ENCODE measurements around the gene METAP2. TPM values are rescaled to one million over a fixed set of nuclear protein-coding genes. Genes with fewer than 3 reads are reported as not detected.
A peak's percentile ranks its signal among the peaks of the same experiment; 100 is the strongest.

METAP2 gene
- polyA plus RNA-seq, 1 donor (not counting 4 experiments of a cell fraction or from before 2014, with no cell fraction given), result 103 TPM

- H3K9me1 ChIP-seq (ENCODE audit: control insufficient read depth, extremely low read depth, insufficient read depth, low read length), result no peaks in the 10 kb centered on the region
- H2AFZ ChIP-seq (ENCODE audit: control insufficient read depth, low read length), result no peak overlapping the region
- H3K4me1 ChIP-seq (ENCODE audit: control insufficient read depth, extremely low read depth, insufficient read depth, low read length), result peaks cover 4% of the 10 kb centered on the region
- H3K36me3 ChIP-seq (ENCODE audit: control insufficient read depth in 2 of 2, extremely low read depth in 1 of 2, insufficient read depth in 2 of 2, low read length in 2 of 2), result no peaks in the 10 kb centered on the region
- no peaks in the 10 kb centered on the region for H4K20me1 ChIP-seq (ENCODE audit: control insufficient read depth, extremely low read depth, insufficient read depth, low read length)
- no peak for DNase-seq (ENCODE audit: low read depth, low spot score)
- H3K79me2 ChIP-seq (ENCODE audit: control insufficient read depth, insufficient read depth, low read length), result no peaks in the 10 kb centered on the region
- no peaks in the 10 kb centered on the region for H3K27me3 ChIP-seq (ENCODE audit: control insufficient read depth, extremely low read depth, insufficient read depth, low read length)
- H3K4me3 ChIP-seq (ENCODE audit: control insufficient read depth in 2 of 3, extremely low read depth in 1 of 3, insufficient read depth in 2 of 3, low read depth in 1 of 3, low read length in 3 of 3), result no peak overlapping the region
- TF ChIP-seq EZH2 (IDR thresholded peaks at IDR 0.05; ENCODE audit: low read length), result no peak
- H3K4me2 ChIP-seq (ENCODE audit: control insufficient read depth, extremely low read depth, insufficient read depth, low read depth, low read length), result no peak overlapping the region
- H3K9me3 ChIP-seq (ENCODE audit: control insufficient read depth, low read depth, low read length), result no peaks in the 10 kb centered on the region
- H3K9ac ChIP-seq (ENCODE audit: control insufficient read depth, extremely low read depth, insufficient read depth, low read length), result no peak overlapping the region
- no peak for FAIRE-seq
- no peak overlapping the region for H3K27ac ChIP-seq (ENCODE audit: control insufficient read depth, insufficient read depth, low read length)
- dilution Hi-C loops (cut with MboI; ENCODE audit: extremely low pct_ligation_motif_present, low sequenced_read_pairs), result no loop called here
Measured at GRCh38 chr12:95529693-95530225, 55.8 kb downstream of the METAP2 start.

DNA sequence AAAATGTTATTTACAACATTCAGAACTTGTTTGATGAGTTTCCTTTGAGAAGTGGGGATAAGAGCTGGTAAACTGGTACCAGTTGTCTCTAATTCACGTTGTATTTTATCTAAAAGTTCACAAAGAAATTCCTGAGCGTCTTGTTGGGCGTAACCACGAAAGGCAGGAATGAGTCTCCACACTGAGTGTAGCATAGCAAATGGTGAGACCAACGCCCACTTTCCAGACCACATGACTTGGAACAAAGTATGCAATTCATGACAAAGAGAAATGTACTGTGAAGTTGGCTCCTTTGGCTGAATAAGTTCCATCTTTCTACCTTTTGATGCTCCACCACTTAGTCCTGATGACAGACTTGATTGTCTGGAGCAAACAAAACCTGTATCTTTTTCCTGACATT, 58.9 kb downstream of the METAP2 start:
- FAIRE-seq (peak; percentile 84), DNase-seq (ENCODE audit: low read depth, low spot score) (peak; percentile 15)
- Histone ChIP-seq H3K4me3 (ENCODE audit: control insufficient read depth in 2 of 3, extremely low read depth in 1 of 3, insufficient read depth in 2 of 3, low read depth in 1 of 3, low read length in 3 of 3) (no peak overlapping the region), H3K27ac (ENCODE audit: control insufficient read depth, insufficient read depth, low read length) (no peak overlapping the region), H3K79me2 (ENCODE audit: control insufficient read depth, insufficient read depth, low read length) (no peaks in the 10 kb centered on the region), H3K27me3 (ENCODE audit: control insufficient read depth, extremely low read depth, insufficient read depth, low read length) (no peaks in the 10 kb centered on the region), H2AFZ (ENCODE audit: control insufficient read depth, low read length) (peak overlapping the region; percentile 11), H4K20me1 (ENCODE audit: control insufficient read depth, extremely low read depth, insufficient read depth, low read length) (no peaks in the 10 kb centered on the region), H3K4me1 (ENCODE audit: control insufficient read depth, extremely low read depth, insufficient read depth, low read length) (peaks cover 4% of the 10 kb centered on the region), H3K9me3 (ENCODE audit: control insufficient read depth, low read depth, low read length) (no peaks in the 10 kb centered on the region), H3K4me2 (ENCODE audit: control insufficient read depth, extremely low read depth, insufficient read depth, low read depth, low read length) (peak overlapping the region; percentile 4), H3K9ac (ENCODE audit: control insufficient read depth, extremely low read depth, insufficient read depth, low read length) (no peak overlapping the region), H3K9me1 (ENCODE audit: control insufficient read depth, extremely low read depth, insufficient read depth, low read length) (no peaks in the 10 kb centered on the region), H3K36me3 (ENCODE audit: control insufficient read depth in 2 of 2, extremely low read depth in 1 of 2, insufficient read depth in 2 of 2, low read length in 2 of 2) (no peaks in the 10 kb centered on the region)
- no peak for TF ChIP-seq EZH2 (IDR thresholded peaks at IDR 0.05; ENCODE audit: low read length)
- TF ChIP-seq, protein P1, sequence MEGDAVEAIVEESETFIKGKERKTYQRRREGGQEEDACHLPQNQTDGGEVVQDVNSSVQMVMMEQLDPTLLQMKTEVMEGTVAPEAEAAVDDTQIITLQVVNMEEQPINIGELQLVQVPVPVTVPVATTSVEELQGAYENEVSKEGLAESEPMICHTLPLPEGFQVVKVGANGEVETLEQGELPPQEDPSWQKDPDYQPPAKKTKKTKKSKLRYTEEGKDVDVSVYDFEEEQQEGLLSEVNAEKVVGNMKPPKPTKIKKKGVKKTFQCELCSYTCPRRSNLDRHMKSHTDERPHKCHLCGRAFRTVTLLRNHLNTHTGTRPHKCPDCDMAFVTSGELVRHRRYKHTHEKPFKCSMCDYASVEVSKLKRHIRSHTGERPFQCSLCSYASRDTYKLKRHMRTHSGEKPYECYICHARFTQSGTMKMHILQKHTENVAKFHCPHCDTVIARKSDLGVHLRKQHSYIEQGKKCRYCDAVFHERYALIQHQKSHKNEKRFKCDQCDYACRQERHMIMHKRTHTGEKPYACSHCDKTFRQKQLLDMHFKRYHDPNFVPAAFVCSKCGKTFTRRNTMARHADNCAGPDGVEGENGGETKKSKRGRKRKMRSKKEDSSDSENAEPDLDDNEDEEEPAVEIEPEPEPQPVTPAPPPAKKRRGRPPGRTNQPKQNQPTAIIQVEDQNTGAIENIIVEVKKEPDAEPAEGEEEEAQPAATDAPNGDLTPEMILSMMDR (optimal IDR thresholded peaks at IDR 0.05 in 1 of 3, IDR thresholded peaks at IDR 0.05 in 1 of 3, conservative IDR thresholded peaks at IDR 0.05 in 1 of 3; ENCODE audit: extremely low read depth in 1 of 3, insufficient read depth in 2 of 3, low read length in 3 of 3), result no peak
- dilution Hi-C loops (cut with MboI; ENCODE audit: extremely low pct_ligation_motif_present, low sequenced_read_pairs), result no loop called here

DNA sequence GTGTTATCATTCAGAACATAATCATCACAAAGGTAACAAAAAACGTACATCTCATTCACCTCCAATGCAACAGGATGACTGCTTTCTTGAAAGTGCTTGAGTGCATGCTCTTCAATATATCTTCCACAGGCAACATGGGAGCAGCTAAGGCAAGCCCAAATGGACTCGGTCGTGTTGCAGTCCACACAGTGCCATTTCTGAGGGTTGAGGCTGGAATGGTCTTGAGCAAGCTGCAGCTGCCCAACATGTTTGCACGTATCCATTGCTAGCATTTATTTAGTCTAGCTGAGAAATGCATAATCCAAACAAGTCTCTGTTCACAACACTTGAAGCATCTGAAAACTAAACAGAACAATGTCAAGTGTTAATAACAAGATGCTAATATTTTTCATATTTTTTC, 60.0 kb downstream of the METAP2 start:
- dilution Hi-C loops (cut with MboI; ENCODE audit: extremely low pct_ligation_motif_present, low sequenced_read_pairs), result no loop called here
- Histone ChIP-seq H3K79me2 (ENCODE audit: control insufficient read depth, insufficient read depth, low read length) (no peaks in the 10 kb centered on the region), H3K27me3 (ENCODE audit: control insufficient read depth, extremely low read depth, insufficient read depth, low read length) (no peaks in the 10 kb centered on the region), H4K20me1 (ENCODE audit: control insufficient read depth, extremely low read depth, insufficient read depth, low read length) (no peaks in the 10 kb centered on the region), H3K4me3 (ENCODE audit: control insufficient read depth in 2 of 3, extremely low read depth in 1 of 3, insufficient read depth in 2 of 3, low read depth in 1 of 3, low read length in 3 of 3) (no peak overlapping the region), H3K9me3 (ENCODE audit: control insufficient read depth, low read depth, low read length) (no peaks in the 10 kb centered on the region), H3K9ac (ENCODE audit: control insufficient read depth, extremely low read depth, insufficient read depth, low read length) (no peak overlapping the region), H2AFZ (ENCODE audit: control insufficient read depth, low read length) (no peak overlapping the region), H3K9me1 (ENCODE audit: control insufficient read depth, extremely low read depth, insufficient read depth, low read length) (no peaks in the 10 kb centered on the region), H3K4me1 (ENCODE audit: control insufficient read depth, extremely low read depth, insufficient read depth, low read length) (peaks cover 4% of the 10 kb centered on the region), H3K4me2 (ENCODE audit: control insufficient read depth, extremely low read depth, insufficient read depth, low read depth, low read length) (no peak overlapping the region), H3K36me3 (ENCODE audit: control insufficient read depth in 2 of 2, extremely low read depth in 1 of 2, insufficient read depth in 2 of 2, low read length in 2 of 2) (no peaks in the 10 kb centered on the region), H3K27ac (ENCODE audit: control insufficient read depth, insufficient read depth, low read length) (no peak overlapping the region)
- DNase-seq (ENCODE audit: low read depth, low spot score) (no peak), FAIRE-seq (no peak)
- TF ChIP-seq, protein P1 (optimal IDR thresholded peaks at IDR 0.05 in 1 of 3, IDR thresholded peaks at IDR 0.05 in 1 of 3, conservative IDR thresholded peaks at IDR 0.05 in 1 of 3; ENCODE audit: extremely low read depth in 1 of 3, insufficient read depth in 2 of 3, low read length in 3 of 3), result no peak
- TF ChIP-seq EZH2 (IDR thresholded peaks at IDR 0.05; ENCODE audit: low read length), result no peak
